IMR-90 (cell line): Measurements from ENCODE around the gene GRID1.

ENCODE experiments used
- BHLHE40 ChIP-seq: fragments of 150-350 bp; IDR thresholded peaks from 2 replicates; pipeline ENCODE4 v1.6.1; 2016; ENCODE audit warnings: mild to moderate bottlenecking, low read depth, low read length
- CEBPB ChIP-seq: IDR thresholded peaks from 2 replicates; pipeline ENCODE4 v1.6.1; 2012; ENCODE audit warnings: low read depth, low read length, improper control_type of control experiment
- CHD1 ChIP-seq: IDR thresholded peaks from 2 replicates; pipeline ENCODE4 v1.6.1; 2012; ENCODE audit warnings: low read depth, low read length, improper control_type of control experiment
- CTCF ChIP-seq: conservative IDR thresholded peaks from 2 replicates; pipeline ENCODE4 v1.5.1; 2012; ENCODE audit warnings: mild to moderate bottlenecking, low read depth, low read length, improper control_type of control experiment
- ELK1 ChIP-seq: fragments of 150-350 bp; IDR thresholded peaks from 2 replicates; pipeline ENCODE4 v1.6.1; 2016; ENCODE audit warnings: low read depth, mild to moderate bottlenecking, low read length, moderate library complexity, borderline replicate concordance
- FOS ChIP-seq: fragments of 150-350 bp; IDR thresholded peaks from 2 replicates; pipeline ENCODE4 v1.6.1; 2016; ENCODE audit warnings: low read depth, low read length
- MAFK ChIP-seq: IDR thresholded peaks from 2 replicates; pipeline ENCODE4 v1.6.1; 2012; ENCODE audit warnings: low read depth, low read length, improper control_type of control experiment
- MAZ ChIP-seq: IDR thresholded peaks from 2 replicates; pipeline ENCODE4 v1.6.1; 2012; ENCODE audit warnings: low read depth, mild to moderate bottlenecking, low read length, improper control_type of control experiment, moderate library complexity, borderline replicate concordance
- MXI1 ChIP-seq: IDR thresholded peaks from 2 replicates; pipeline ENCODE4 v1.6.1; 2012; ENCODE audit warnings: low read depth, mild to moderate bottlenecking, low read length, moderate library complexity, borderline replicate concordance
- POLR2A ChIP-seq: IDR thresholded peaks from 2 replicates; pipeline ENCODE4 v1.6.1; 2012; ENCODE audit warnings: mild to moderate bottlenecking, low read depth, low read length
- RAD21 ChIP-seq: IDR thresholded peaks from 2 replicates; pipeline ENCODE4 v1.6.1; 2012; ENCODE audit warnings: low read length, improper control_type of control experiment
- RFX5 ChIP-seq: IDR thresholded peaks from 2 replicates; pipeline ENCODE4 v1.8.0; 2012; ENCODE audit warnings: low read depth, mild to moderate bottlenecking, low read length, moderate library complexity
- SMC3 ChIP-seq: fragments of 150-350 bp; IDR thresholded peaks from 2 replicates; pipeline ENCODE4 v1.6.1; 2016; ENCODE audit warnings: low read depth, mild to moderate bottlenecking, antibody characterized with exemption, low read length, moderate library complexity
- USF2 ChIP-seq: fragments of 150-350 bp; IDR thresholded peaks from 2 replicates; pipeline ENCODE4 v1.6.1; 2017; ENCODE audit warnings: mild to moderate bottlenecking, antibody characterized with exemption, low read length, low read depth

- TF ChIP-seq CHD1 = no peak
- TF ChIP-seq SMC3 = no peak
- no peak for TF ChIP-seq CTCF
- TF ChIP-seq CEBPB = no peak
- no peak for TF ChIP-seq MXI1
- TF ChIP-seq USF2 = no peak
- no peak for TF ChIP-seq POLR2A
- TF ChIP-seq MAFK = no peak
- no peak for TF ChIP-seq RAD21
- no peak for TF ChIP-seq RFX5
- no peak for TF ChIP-seq FOS
- no peak for TF ChIP-seq BHLHE40
- TF ChIP-seq ELK1 = no peak
- TF ChIP-seq MAZ = no peak
Observed at GRCh38 chr10:86023931-86024280, 342.7 kb downstream of the GRID1 start.
